GM18499 (cell line): ENCODE data around the gene DEDD.

Experiments
- ATAC-seq: cut with Tn5 transposase; IDR thresholded peaks from one replicate; pipeline ENCODE4 v1.9.1; 2021; ENCODE audit warnings: moderate number of reproducible peaks; ENCODE audit not compliant: insufficient read depth, unreplicated experiment

DEDD gene, protein sequence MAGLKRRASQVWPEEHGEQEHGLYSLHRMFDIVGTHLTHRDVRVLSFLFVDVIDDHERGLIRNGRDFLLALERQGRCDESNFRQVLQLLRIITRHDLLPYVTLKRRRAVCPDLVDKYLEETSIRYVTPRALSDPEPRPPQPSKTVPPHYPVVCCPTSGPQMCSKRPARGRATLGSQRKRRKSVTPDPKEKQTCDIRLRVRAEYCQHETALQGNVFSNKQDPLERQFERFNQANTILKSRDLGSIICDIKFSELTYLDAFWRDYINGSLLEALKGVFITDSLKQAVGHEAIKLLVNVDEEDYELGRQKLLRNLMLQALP

DNA sequence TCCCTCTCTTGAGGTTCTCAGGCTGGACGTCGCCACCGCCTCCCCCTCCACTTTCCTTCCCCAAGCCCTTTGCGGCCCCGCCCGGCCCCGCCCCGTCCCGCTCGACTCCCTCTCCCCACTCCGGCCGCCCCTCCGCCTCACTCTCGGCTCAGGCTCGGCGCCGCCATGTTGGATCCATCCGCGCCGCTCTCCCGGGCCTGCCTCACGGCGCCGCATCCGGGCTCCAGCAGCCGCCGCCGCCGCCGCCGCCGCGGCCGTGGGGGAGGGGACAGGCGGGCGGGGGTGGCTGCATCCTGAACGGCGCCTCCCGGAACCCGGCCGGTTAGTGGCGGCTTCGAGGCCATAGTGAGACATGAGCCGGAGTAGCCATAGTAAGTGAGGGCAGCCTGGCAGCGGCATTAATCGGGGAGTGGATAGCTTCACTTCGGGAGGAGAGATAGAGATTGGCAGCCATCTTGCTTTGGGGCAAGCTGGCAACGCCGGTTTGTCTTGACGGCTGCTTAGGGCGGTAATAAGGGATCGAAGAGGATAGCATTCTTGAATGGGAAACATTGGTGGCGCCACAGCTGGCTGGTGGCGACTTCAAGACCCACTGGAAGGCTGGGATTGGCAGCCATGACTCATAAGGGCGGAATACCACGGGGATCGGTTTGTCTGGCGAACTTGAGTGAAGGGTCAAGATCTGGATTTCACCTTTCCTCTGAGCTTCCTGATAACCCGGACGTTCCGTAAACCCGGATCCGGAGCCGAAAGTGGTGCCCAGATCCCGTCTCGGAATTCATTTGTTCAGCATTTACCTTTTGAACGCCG is at the start of gene DEDD:
DEDD (minus strand) TSS at position 258 of the 810 bp plus-strand sequence. CDS start 8,205 bp downstream, outside the sequence.
- peak; percentile 95 for ATAC-seq

DNA sequence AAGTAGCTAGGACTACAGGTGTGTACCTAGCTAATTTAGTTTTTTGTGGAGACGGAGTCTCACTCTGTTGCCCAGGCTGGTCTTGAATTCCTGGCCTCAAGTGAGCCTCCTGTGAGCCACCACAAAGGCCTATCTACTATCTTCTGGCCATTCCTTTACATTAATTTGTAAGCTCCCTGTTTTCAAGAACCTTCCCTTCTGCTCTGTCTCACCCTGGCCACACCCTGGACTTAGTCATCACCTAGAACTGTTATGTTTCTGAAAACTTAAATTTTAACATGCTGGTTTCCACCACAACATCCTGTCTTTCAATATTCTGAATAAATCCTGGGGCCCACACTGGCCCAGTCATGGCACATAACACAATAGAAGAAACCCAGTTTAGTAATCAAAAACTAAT is 49.7 kb upstream of the DEDD start:
- peak; percentile 41 for ATAC-seq

DNA sequence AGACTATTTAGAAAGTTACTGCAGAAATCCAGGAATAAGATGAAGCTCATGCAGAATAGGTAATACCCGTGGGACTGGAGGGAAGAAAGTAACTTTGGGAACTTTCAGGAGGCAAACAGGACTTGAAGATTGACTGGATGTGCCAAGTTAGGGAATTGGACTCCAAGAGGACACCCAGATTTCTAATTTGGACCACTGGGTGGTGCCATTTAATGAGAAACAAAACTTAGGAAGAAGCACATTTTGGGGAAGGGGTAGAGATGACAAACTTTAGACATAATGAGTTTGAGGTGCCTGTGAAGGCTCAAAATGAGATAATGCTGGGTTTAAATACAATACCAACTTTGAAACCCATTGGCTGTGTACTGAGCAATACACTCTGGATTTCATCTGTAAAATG is 48.2 kb upstream of the DEDD start:
- ATAC-seq = no peak

DNA sequence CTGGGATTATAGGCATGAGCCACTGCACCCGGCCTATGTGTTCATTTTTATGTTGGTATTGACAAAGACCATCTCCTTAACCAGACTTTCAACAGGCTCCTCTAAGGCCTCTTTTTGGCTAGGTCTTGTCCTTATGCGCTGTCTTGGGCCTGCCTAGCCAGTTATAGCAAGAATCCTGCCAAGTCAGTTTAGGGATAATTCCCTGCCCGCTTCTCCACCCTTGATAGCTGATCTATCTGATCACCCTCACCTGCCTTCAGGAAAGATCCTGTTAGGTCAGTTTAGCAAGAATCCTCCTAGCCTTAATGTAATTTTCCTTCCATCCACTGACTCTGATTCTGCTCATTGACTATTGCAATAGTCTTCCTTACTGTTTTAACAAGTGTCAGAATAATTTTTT is 47.2 kb upstream of the DEDD start:
- no peak for ATAC-seq

DNA sequence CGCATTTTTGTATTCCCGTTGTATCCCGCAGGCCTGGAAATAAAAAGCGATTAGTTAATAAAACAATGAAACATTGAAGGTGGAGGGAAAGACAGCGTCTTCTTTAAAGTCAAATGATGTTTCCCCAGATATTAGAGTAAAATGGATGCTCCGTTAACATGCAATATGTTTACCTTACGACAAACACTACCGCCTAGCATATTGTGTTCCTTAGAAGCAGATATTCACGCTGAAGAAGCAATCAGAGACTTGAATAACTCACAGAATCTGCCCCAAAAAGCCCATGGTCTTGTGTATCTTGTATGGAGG is 45.4 kb upstream of the DEDD start:
- no peak for ATAC-seq

DNA sequence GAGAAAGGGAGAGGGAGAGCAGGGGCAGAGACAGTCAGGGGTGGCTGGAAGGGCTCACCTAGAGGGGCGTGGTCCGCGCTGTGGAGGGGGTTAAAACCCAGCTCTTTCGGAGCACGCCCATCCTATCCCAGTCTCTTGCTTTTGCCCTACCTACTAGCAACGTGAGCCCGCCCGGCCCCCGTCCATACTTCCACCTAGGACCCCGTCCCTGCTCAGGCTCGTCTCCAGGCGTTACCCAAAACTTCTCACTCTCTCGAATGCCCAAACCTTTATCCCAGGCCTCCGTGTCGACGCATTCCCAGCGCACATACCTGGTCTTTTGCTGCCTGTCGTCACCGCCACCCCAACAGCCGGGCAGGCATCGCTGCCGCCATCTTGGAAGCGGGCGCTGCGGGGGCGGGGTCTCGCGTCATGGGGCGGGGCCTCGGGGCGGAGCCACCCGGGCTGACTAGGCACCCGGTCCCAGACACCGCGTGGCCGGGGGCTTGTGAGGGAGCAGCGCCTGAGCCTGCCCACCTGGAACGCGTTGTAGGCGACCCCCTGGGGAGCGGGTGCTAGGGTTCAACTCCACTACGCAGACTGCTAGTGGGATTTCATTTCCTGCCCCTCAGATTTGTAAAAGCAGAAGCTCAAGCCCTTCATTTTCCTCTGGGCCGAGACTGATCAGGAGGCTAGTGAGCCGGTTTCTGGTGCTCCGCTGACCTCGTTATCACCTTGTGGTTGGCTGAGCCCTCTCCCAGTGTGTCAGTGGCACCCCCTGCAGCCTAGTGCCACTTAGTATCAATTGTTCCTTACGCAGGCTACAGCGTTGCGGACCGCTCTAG is 44.9 kb upstream of the DEDD start, which contains the start of gene B4GALT3:
B4GALT3 (minus strand) TSS at position 396 of the 824 bp plus-strand sequence. CDS start 1,447 bp downstream, outside the sequence.
- ATAC-seq = no peak

DNA sequence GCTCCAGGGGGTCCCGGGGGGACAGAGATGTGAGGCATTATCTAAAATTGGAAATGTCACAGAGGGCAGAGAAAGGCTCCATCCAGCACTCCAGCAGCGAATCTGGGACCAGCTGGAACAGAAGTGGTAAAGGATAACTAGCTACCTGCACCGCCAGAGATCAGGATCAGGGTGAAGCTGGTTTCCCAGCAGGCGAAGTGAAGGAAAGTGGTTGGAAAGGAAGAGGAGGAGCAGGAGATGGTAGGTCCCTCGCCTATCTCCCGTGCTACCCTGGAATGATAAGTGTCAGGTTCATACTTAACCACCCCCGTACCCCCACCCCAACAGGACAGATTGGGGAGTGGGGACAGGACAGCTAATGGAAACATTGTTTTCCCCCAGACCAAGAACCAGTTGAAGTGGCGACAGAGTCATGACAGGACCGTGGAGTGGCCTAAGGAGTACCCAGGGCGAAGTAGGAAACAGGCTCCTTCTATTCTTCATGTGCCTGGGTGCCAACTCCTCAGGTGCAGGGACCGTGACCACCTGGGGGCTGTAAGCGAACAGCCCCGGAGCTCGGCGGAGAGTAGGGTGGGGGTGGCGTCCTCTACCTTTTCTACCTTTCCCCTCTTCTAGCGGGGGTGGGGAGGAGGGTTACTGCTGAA is 44.1 kb upstream of the DEDD start:
- ATAC-seq = no peak

DNA sequence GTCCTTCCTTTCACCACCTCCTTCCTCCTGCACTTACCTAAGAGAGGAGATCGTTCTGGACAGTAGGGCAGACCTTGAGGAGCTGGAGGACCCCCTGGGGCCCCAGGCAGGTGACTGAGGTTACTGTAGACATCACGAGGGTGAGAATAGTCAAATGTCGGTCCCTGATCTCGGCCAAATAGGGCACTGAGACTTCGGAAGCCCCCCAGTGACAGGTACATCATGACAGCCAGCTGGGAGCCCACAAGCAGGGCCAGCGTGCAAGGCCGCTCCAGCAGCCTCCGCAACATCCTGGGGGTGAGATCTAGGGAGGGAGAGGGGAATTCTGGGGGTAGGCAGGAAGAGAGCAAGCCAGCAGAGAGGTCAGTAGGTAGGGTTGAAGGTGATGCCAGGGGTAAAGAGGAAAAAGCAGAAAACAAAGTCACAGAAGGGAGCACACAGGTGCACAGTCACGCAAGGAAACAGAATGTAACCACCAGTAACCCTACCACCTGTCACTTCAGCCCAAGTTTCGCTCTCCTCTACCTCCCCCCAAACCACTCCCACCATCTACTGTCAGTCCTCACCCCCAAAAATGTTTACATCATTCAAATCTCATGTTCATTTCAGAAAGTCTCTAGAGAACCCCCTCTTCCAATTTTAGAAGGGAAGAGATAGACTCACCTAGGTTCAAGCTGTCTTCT is 43.4 kb upstream of the DEDD start:
- ATAC-seq = no peak

DNA sequence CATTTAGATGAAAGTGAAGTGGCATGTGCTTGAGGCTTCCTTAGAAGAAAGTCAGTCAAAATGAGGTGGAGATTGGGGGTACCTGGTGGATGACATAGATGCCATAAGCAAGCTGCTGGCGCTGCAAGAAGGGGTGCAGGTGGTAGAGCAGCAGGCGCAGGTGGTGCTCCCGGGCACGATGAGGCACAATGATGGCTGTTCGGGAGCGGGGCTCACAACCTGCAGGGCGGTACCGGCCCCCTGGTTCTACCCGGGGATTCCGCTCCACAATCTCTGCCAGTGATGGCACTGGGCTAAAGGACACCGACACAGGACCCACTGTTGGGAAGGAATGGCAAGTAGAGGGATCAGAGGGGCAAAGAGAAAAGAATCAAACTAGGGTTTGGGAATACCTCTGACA is 42.4 kb upstream of the DEDD start:
- no peak for ATAC-seq

DNA sequence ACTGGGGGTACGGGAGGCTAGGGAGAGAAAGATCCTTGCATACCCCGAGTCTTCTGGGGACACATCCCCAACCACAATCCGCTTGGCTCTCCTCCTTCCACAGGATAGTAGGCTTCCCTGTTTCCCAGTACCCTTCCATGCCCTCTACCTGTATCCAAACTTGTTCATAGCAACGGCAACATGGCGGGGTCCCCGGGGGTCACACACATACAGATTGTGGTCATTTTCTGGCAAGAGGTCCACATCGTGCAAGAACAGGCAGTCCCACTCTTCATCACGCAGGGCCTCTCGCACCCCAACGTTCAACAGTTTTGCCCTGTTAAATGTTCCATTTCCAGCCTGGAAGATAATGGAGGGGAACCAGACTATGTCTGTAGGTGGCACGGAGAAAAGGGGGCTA is 41.2 kb upstream of the DEDD start:
- ATAC-seq = no peak

DNA sequence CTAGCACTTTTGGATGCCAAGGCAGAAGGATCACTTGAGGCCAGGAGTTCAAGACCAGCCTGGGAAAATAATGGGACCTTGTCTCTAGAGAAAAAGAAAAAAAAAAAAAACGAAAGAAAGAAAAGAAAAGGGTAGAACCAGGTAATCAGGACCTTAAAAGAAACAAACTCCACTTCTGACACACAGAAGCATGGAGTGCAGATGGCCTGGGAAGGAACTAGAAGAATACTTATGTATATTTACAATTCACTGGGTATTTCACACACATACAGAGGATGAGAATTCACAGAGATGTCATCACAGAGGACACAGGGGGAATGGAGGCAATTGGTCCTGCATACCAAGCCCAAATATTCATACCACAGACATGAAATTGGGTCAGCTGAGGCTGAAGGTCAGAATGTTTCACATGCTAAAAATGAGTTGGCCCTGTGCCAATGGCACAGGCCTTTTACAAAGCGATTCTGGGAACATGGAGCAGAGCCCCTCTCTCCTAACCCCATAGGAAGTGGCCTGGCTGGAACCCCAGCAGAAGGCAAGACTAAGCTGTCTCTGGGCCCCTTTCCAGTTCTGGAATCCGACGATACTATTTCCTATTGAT is 40.4 kb upstream of the DEDD start:
- no peak for ATAC-seq

DNA sequence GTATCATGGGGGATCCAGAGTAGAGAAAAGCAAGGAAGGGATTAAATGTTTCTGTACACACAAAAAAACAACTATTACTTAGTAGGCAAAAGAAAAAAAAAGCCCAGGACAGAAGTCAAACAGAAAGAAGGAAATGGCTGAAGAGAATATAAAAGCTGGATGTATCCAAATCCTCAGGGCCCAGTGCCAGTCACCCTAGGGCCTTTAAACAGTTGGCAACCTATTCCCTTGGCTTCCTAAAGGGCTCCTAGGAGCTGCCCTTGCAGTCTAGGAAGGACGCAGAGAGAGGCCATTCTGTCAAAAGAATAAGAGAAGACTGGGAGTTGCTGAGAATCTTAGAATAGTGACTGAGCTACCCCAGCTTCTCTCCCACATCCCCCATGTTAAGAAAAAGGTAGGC is 39.9 kb upstream of the DEDD start:
- ATAC-seq = no peak

DNA sequence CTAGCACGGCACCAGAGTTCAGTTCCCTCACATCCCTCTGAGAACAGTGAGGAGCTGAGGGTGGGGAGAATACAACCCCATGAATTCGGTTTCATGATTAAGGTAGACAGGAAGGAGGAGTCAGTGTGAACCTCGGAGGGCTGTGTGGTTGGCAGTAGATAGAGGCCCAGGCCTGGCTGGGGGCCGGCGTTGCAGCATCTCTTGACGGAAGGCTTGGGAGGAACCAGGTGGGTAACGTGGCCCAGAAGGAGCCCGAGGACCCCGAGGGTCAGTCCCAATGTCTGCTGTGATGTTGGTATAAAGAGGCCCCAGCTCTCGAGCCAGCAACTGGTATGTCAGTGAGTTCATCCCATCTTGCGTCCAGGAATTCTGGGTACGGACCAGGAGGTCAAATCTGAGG is 39.2 kb upstream of the DEDD start:
- no peak for ATAC-seq

DNA sequence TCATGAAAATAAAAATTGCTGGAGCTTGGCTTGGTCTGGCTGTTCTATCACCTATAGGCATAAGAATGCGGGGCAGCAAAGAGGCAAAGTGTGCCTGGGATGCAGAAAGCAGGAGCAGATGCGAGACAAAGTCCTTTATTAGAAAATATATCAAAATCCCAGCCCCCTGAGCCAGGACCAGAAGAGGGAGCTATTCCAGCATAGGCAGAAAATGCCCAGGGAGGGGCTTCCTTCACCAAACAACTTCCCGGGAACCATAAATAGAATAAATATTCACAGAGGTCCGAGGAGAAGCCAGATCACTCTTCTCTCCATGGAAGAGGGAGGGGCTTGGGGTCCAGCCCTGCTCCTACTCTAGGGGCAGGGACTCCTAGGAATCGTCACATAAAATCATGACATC is 38.7 kb upstream of the DEDD start:
- no peak for ATAC-seq

DNA sequence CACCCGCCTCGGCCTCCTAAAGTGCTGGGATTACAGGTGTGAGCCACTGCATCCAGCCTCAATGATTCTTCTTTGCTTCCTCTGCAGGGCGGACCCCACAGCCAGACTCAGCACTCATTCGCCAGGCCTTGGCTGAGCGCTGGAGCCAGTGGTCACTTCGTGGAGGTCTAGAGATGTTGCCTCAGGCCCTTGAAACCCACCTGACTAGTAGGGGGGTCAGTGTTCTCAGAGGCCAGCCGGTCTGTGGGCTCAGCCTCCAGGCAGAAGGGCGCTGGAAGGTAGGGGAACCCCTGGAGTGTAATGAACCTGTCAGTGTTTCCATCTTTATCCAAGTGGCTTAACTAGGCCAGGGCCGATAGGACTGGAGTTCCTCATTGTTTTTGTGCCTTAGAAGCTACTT is 36.4 kb upstream of the DEDD start:
- no peak for ATAC-seq

DNA sequence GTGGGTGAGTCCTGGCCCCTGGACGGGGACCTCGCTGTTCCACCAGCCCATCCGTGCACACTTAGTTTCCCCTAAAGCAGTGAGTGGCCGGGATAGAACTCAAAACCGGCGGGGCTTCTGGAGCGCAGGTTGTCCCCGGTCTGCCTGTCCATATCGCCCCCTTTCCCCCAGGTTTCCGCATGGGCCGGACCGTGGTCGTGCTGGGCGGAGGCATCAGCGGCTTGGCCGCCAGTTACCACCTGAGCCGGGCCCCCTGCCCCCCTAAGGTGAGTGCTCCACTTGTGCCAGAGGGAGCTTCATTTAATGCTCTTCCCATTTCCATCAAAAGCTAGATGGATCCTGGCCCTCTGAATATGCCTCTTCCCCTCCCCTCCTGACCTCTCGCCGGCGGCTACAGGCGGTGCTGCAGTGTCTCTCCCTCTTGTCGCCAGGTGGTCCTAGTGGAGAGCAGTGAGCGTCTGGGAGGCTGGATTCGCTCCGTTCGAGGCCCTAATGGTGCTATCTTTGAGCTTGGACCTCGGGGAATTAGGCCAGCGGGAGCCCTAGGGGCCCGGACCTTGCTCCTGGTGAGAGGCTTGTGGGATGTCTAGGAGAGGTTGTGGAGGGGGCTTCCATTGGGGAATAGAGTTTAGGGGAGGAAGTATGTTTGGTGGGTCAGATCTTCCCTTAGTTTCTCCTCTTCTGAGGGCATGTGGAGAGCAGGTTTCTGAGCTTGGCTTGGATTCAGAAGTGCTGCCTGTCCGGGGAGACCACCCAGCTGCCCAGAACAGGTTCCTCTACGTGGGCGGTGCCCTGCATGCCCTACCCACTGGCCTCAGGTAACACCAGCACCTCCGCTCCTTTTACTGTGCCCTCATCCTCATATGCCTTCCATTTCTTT is 34.4 kb upstream of the DEDD start:
- ATAC-seq = no peak

DNA sequence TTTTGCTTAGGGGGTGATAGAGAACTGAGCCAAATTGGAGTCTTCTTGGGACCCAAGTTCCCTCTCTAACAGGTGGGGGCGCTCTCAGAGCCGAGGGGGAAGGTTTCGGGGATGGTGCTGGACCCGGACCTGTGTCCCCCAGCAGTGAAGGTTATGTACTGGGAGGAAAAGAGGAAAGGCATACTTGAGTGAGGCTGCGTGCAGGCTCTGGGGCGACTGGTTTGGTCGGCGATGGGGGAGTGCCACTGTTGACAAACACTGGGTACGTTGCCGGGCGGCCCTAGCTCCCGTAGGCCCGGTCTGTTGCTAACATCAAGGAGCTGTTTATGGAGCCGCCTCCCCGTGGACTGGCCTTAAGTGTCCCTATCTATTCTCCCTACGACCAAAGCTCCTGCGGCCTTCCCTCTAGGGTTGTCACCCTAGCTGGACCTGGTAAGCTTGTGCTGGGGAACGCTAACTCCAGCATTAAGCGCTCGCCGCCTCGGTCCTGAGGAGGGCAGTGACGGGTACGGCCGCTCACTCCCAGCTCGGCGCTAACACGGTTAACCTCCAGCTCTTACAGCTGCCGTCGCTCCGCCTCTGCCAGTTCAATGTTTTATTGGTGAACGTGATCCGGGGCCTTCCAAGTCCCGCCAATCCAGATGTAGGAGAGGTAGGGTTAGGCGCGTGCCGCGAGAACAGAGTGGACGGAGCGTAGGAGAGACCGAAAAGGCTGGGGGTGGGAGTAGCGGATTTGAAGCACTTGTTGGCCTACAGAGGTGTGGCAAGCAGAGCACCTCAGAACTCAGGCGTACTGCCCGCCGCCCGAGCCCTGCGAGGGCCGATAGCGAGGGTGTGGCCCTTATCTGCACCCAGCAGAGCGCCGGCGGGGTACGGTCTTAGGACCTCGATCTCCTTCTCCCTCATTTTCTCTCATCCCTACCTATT is 33.5 kb upstream of the DEDD start, which contains the start of gene PPOX:
PPOX (plus strand) TSS at position 685 of the 927 bp plus-strand sequence. CDS start 422 bp downstream, outside the sequence.
- peak; percentile 86 for ATAC-seq
